Hepatocyte (in vitro differentiated cells): ENCODE data around the gene HPCAL1. TPM values are rescaled to one million over a fixed set of nuclear protein-coding genes. Genes with fewer than 3 reads are reported as not detected.

Experiments
- DNase-seq: peaks from one replicate; pipeline ENCODE4 v3.0.0-alpha.2; 2016; ENCODE audit warnings: low spot score
- H2AFZ ChIP-seq: fragments of 200-600 bp; sonication (generic); 2 replicates; pipeline ENCODE4 v1.6.0; 2016; ENCODE audit warnings: antibody characterized with exemption, mild to moderate bottlenecking
- H3K27ac ChIP-seq: fragments of 200-600 bp; sonication (generic); 2 replicates; pipeline ENCODE4 v1.5.1; 2016; ENCODE audit warnings: mild to moderate bottlenecking
- H3K27me3 ChIP-seq: fragments of 200-600 bp; sonication (generic); 2 replicates; pipeline ENCODE4 v1.6.1; 2016
- H3K36me3 ChIP-seq: fragments of 200-600 bp; sonication (generic); replicated peaks from 2 replicates; pipeline ENCODE4 v1.5.1; 2016; ENCODE audit warnings: low read depth; ENCODE audit not compliant: insufficient read depth
- H3K4me1 ChIP-seq: fragments of 200-600 bp; sonication (generic); 2 replicates; pipeline ENCODE4 v1.5.1; 2016; ENCODE audit warnings: mild to moderate bottlenecking, moderate library complexity; ENCODE audit not compliant: insufficient read depth
- H3K4me2 ChIP-seq: fragments of 200-600 bp; sonication (generic); 2 replicates; pipeline ENCODE4 v1.6.0; 2016
- H3K4me3 ChIP-seq: fragments of 200-600 bp; sonication (generic); 2 replicates; pipeline ENCODE4 v1.5.1; 2016; ENCODE audit warnings: mild to moderate bottlenecking
- H3K79me2 ChIP-seq: fragments of 200-600 bp; sonication (generic); 2 replicates; pipeline ENCODE4 v1.6.0; 2017; ENCODE audit warnings: mild to moderate bottlenecking
- H3K9me2 ChIP-seq: fragments of 200-600 bp; sonication (generic); replicated peaks from 2 replicates; pipeline ENCODE4 v1.6.0; 2017; ENCODE audit warnings: mild to moderate bottlenecking; ENCODE audit not compliant: insufficient read depth
- H3K9me3 ChIP-seq: fragments of 200-600 bp; sonication (generic); 2 replicates; pipeline ENCODE4 v1.5.1; 2016; ENCODE audit warnings: low read depth, mild to moderate bottlenecking
- H4K20me1 ChIP-seq: fragments of 200-600 bp; sonication (generic); 2 replicates; pipeline ENCODE4 v1.6.0; 2016; ENCODE audit warnings: mild to moderate bottlenecking; ENCODE audit not compliant: insufficient read depth, poor library complexity, severe bottlenecking
- EZH2 ChIP-seq: fragments of 200-600 bp; sonication (generic); IDR thresholded peaks from 2 replicates; pipeline ENCODE4 v1.6.1; 2016; ENCODE audit warnings: antibody characterized with exemption, mild to moderate bottlenecking, borderline replicate concordance
- EZH2phosphoT487 ChIP-seq: fragments of 200-600 bp; sonication (generic); IDR thresholded peaks from one replicate; pipeline ENCODE4 v1.6.1; 2018; ENCODE audit warnings: antibody characterized with exemption, mild to moderate bottlenecking, low read depth, moderate library complexity; ENCODE audit not compliant: unreplicated experiment, severe bottlenecking
- WGBS: methylation state at CpG from one replicate; pipeline ENCODE4 v1.1.6; 2016; ENCODE audit warnings: low lambda C conversion rate; ENCODE audit errors: missing lambda C conversion rate; 5-methylcytosine and 5-hydroxymethylcytosine counted together
- polyA plus RNA-seq: library from polyadenylated mRNA; unstranded; fragments of >200 nt; fragmentation: Nextera tagmentation; extraction: Ambion mirVana; gene quantifications from 2 replicates; pipeline ENCODE4 v1.2.1, GENCODE V29; 2016
- total RNA-seq: library from RNA; depleted of rRNA; stranded (reverse); fragments of >200 nt; gene quantifications from 2 replicates; pipeline ENCODE4 v1.2.3, GENCODE V29; 2014
- TF ChIP-seq, protein P1 (sequence below): fragments of 200-600 bp; sonication (generic); IDR thresholded peaks from 2 replicates; pipeline ENCODE4 v1.5.1; 2016; ENCODE audit warnings: antibody characterized with exemption, mild to moderate bottlenecking; ENCODE audit not compliant: poor library complexity

Gene HPCAL1
- total and polyA plus RNA-seq, 2 experiments from 2014 or later = 22.5 to 39.1 TPM

DNA sequence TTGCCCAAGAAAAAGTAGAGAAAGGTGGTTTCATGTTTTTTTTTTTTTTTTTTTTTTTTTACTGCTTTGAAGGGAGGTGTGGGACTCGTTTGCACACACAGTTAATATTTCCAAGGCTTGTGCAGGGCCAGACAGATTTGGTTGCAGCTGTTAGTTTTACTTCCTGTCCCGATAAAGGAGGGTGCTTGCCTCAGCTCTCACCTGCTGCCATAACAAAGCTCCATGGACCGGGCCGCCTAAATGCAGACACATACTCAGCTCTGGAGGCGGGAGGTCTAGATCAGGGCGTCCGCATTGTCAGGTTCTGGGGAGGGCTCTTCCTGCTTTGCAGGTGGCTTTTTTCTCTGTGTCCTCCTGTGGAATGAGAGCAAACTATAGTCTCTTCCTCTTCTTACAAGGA lies 75.5 kb downstream of the HPCAL1 start:
- DNase-seq = no peak
- H3K27me3 ChIP-seq = no peaks in the 10 kb centered on the region
- peaks cover 10% of the 10 kb centered on the region for H3K79me2 ChIP-seq
- no peaks in the 10 kb centered on the region for H3K9me2 ChIP-seq
- H3K4me1 ChIP-seq = peaks cover 5% of the 10 kb centered on the region
- no peaks in the 10 kb centered on the region for H4K20me1 ChIP-seq
- H2AFZ ChIP-seq = no peak overlapping the region
- TF ChIP-seq EZH2phosphoT487 (no peak), EZH2 (no peak)
- TF ChIP-seq, protein P1, sequence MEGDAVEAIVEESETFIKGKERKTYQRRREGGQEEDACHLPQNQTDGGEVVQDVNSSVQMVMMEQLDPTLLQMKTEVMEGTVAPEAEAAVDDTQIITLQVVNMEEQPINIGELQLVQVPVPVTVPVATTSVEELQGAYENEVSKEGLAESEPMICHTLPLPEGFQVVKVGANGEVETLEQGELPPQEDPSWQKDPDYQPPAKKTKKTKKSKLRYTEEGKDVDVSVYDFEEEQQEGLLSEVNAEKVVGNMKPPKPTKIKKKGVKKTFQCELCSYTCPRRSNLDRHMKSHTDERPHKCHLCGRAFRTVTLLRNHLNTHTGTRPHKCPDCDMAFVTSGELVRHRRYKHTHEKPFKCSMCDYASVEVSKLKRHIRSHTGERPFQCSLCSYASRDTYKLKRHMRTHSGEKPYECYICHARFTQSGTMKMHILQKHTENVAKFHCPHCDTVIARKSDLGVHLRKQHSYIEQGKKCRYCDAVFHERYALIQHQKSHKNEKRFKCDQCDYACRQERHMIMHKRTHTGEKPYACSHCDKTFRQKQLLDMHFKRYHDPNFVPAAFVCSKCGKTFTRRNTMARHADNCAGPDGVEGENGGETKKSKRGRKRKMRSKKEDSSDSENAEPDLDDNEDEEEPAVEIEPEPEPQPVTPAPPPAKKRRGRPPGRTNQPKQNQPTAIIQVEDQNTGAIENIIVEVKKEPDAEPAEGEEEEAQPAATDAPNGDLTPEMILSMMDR = no peak
- no peaks in the 10 kb centered on the region for H3K36me3 ChIP-seq
- H3K9me3 ChIP-seq = no peaks in the 10 kb centered on the region
- H3K4me2 ChIP-seq = no peak overlapping the region
- 83% methylated on average over 7 of the region's 7 CpGs for WGBS
- no peak overlapping the region for H3K4me3 ChIP-seq
- H3K27ac ChIP-seq = no peak overlapping the region

DNA sequence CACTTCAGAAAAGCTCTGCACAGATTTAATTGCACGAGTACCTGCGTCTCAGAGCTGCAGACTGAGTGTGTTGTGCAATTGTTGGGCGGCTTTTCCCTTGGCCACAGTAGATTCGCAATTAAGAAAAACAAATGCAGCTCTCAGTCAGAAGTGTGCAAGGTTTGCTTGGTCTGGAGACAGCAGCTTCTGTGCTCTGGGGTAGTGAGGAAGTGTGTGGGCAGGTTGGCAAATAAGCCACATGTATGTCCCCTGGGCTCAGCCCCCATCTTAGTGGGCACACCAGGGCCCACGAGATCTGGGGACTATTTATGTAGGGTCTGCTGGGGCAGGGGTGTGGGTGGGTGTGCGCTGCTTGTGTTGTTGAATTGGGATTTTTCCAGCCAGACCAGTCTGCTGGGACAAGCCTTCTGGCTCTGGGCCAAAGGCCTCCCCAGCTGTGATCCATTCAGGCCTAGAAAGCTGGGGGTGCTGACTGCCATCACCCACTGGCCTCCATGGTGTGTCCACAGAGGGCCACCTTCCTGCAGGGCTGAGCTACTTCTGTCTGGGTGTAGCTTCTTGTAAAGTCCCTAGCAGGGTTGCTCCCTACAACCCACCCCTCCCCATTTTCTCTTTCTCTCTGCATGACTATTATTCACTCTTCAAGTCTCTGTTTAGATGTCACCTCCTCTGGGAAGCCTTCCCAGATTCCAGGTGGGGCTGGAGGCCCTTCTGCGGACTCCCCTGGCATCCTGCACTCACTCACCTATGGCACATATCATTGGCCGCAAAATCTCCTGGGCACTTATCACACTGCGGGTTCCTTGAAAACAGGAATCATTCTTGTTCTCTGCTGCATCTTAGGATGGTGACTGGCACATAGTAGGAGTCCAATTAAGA lies 77.6 kb downstream of the HPCAL1 start:
- no peak overlapping the region for H3K4me2 ChIP-seq
- H3K27me3 ChIP-seq = no peaks in the 10 kb centered on the region
- H3K9me3 ChIP-seq = no peaks in the 10 kb centered on the region
- no peak overlapping the region for H2AFZ ChIP-seq
- H3K79me2 ChIP-seq = peaks cover 15% of the 10 kb centered on the region
- H3K4me3 ChIP-seq = no peak overlapping the region
- peaks cover 5% of the 10 kb centered on the region for H3K4me1 ChIP-seq
- H3K36me3 ChIP-seq = no peaks in the 10 kb centered on the region
- H3K27ac ChIP-seq = no peak overlapping the region
- H4K20me1 ChIP-seq = no peaks in the 10 kb centered on the region
- 82% methylated on average over 9 of the region's 9 CpGs for WGBS
- DNase-seq = no peak
- H3K9me2 ChIP-seq = no peaks in the 10 kb centered on the region
- TF ChIP-seq EZH2 = no peak
- TF ChIP-seq, protein P1 = no peak
- no peak for TF ChIP-seq EZH2phosphoT487

DNA sequence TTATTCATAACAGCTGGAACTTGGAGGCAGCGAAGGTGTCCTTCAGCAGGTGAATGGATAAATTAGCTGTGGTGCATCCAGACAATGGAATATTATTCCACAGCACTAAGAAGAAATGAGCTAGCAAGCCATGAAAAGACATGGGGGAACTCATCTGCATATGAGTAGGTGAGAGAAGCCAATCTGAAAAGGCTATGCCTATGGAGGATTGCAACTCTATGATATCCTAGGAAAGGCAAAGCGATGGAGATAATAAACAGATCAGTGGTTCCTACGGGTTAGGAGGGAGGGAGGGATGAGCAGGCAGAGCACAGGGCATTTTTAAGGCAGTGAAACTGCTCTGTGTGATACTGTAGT lies 79.3 kb downstream of the HPCAL1 start:
- Histone ChIP-seq H3K4me3 (no peak overlapping the region), H3K4me2 (no peak overlapping the region), H2AFZ (no peak overlapping the region), H3K4me1 (peaks cover 8% of the 10 kb centered on the region), H4K20me1 (no peaks in the 10 kb centered on the region), H3K9me2 (no peaks in the 10 kb centered on the region), H3K27me3 (no peaks in the 10 kb centered on the region), H3K27ac (no peak overlapping the region), H3K79me2 (peaks cover 18% of the 10 kb centered on the region), H3K36me3 (no peaks in the 10 kb centered on the region), H3K9me3 (no peaks in the 10 kb centered on the region)
- 60% methylated on average over 3 of the region's 3 CpGs for WGBS
- no peak for TF ChIP-seq EZH2phosphoT487
- TF ChIP-seq, protein P1 = no peak
- no peak for DNase-seq
